B cell (primary cell): ENCODE results near the gene OTULINL. TPM values are rescaled to one million over a fixed set of nuclear protein-coding genes. Genes with fewer than 3 reads are reported as not detected.

ENCODE experiments used
- ATAC-seq: fragments of 200-7000 bp; cut with Tn5 transposase; one replicate; pipeline ENCODE4 v1.10.0; 2021; ENCODE audit warnings: low read depth, mild to moderate bottlenecking, moderate number of reproducible peaks, moderate library complexity
- CTCF ChIA-PET: fragments of 350-600 bp; sonication (Branson Sonifier 250); formaldehyde crosslinking; loops from one replicate; lab custom pipeline; 2021; ENCODE audit warnings: antibody characterized with exemption, inconsistent platforms; lab: Charles Lee
- POLR2A ChIA-PET: fragments of 350-600 bp; sonication (Branson Sonifier 250); formaldehyde crosslinking; loops from one replicate; lab custom pipeline; 2021; ENCODE audit warnings: antibody characterized with exemption; lab: Charles Lee
- DNase-seq: peaks from one replicate; pipeline ENCODE4 v3.0.0; 2013
- H2AFZ ChIP-seq: 2 replicates; pipeline ENCODE4 v1.6.1; 2012; ENCODE audit warnings: mild to moderate bottlenecking, low read depth, low read length; ENCODE audit not compliant: insufficient read depth, poor library complexity, severe bottlenecking
- H3K27ac ChIP-seq, 2 donors: 1 replicate in 1 of 2; 2 replicates in 1 of 2; pipeline ENCODE4 v1.5.1; 2012 to 2013; ENCODE audit warnings: low read length in 2 of 2, mild to moderate bottlenecking in 2 of 2, moderate library complexity in 1 of 2
- H3K27me3 ChIP-seq, 4 experiments: fragments of 200-600 bp in 1 of 4; sonication (generic) in 1 of 4; replicated peaks in 1 of 4; 1 replicate in 2 of 4; 2 replicates in 2 of 4; pipeline versions ENCODE4 v1.6.1 to v1.7.0; 2013 to 2016; ENCODE audit warnings: low read length in 3 of 4, mild to moderate bottlenecking in 2 of 4, mixed read lengths in 1 of 4, moderate library complexity in 1 of 4; ENCODE audit not compliant: insufficient read depth in 4 of 4, control insufficient read depth in 3 of 4; ENCODE audit errors: control extremely low read depth in 1 of 4
- H3K36me3 ChIP-seq, 2 experiments: replicated peaks in 1 of 2; 1 replicate in 1 of 2; 2 replicates in 1 of 2; pipeline versions ENCODE4 v1.6.1 to v1.7.1; 2013; ENCODE audit warnings: low read length in 1 of 2; ENCODE audit not compliant: insufficient read depth in 2 of 2, control insufficient read depth in 1 of 2; ENCODE audit errors: control extremely low read depth in 1 of 2, extremely low read depth in 1 of 2
- H3K4me1 ChIP-seq, 2 donors: fragments of 200-600 bp in 1 of 2; sonication (generic) in 1 of 2; 1 replicate in 1 of 2; 2 replicates in 1 of 2; pipeline versions ENCODE4 v1.5.1 to v1.6.1; 2013 to 2017; ENCODE audit warnings: low read length in 2 of 2; ENCODE audit not compliant: control insufficient read depth in 2 of 2, insufficient read depth in 2 of 2
- H3K4me2 ChIP-seq: replicated peaks from 2 replicates; pipeline ENCODE3; 2012; ENCODE audit warnings: mild to moderate bottlenecking, low read depth, low read length; ENCODE audit not compliant: poor library complexity, severe bottlenecking
- H3K4me3 ChIP-seq, 5 experiments: fragments of 200-600 bp in 1 of 5; sonication (generic) in 1 of 5; 1 replicate in 3 of 5; 2 replicates in 2 of 5; pipeline versions ENCODE4 v1.5.1 to v1.7.0; 2011 to 2016; ENCODE audit warnings: low read length in 4 of 5, mild to moderate bottlenecking in 4 of 5, low read depth in 2 of 5, control low read depth in 1 of 5, moderate library complexity in 1 of 5; ENCODE audit not compliant: insufficient read depth in 1 of 5; ENCODE audit errors: control extremely low read depth in 1 of 5, extremely low read depth in 1 of 5
- H3K79me2 ChIP-seq: fragments of 200-600 bp; sonication (generic); one replicate; pipeline ENCODE4 v1.6.0; 2016; ENCODE audit warnings: low read length; ENCODE audit not compliant: control insufficient read depth, insufficient read depth
- H3K9ac ChIP-seq: fragments of 200-600 bp; sonication (generic); 2 replicates; pipeline ENCODE4 v1.6.1; 2017; ENCODE audit warnings: mild to moderate bottlenecking, low read length, moderate library complexity
- H3K9me3 ChIP-seq, 3 donors: one replicate each; pipeline versions ENCODE4 v1.6.1 to v1.7.1; 2013; ENCODE audit warnings: low read length in 2 of 3; ENCODE audit not compliant: control insufficient read depth in 2 of 3, insufficient read depth in 1 of 3; ENCODE audit errors: control extremely low read depth in 1 of 3
- H4K20me1 ChIP-seq: 2 replicates; pipeline ENCODE4 v1.6.0; 2012; ENCODE audit warnings: mild to moderate bottlenecking, low read length; ENCODE audit not compliant: insufficient read depth, control insufficient read depth, poor library complexity, severe bottlenecking
- H3K27ac Mint-ChIP-seq: one replicate; pipeline ENCODE4 v1.8.0; 2021; ENCODE audit warnings: mixed read lengths
- H3K27me3 Mint-ChIP-seq: one replicate; pipeline ENCODE4 v1.8.0; 2021; ENCODE audit warnings: mixed read lengths
- H3K4me1 Mint-ChIP-seq: one replicate; pipeline ENCODE4 v1.8.0; 2021; ENCODE audit warnings: mixed read lengths
- H3K4me3 Mint-ChIP-seq: one replicate; pipeline ENCODE4 v1.8.0; 2021; ENCODE audit warnings: mixed read lengths
- H3K9me3 Mint-ChIP-seq: one replicate; pipeline ENCODE4 v1.8.0; 2022; ENCODE audit warnings: mixed read lengths; ENCODE audit not compliant: insufficient read depth
- CTCF ChIP-seq: fragments of 200-600 bp; IDR thresholded peaks from one replicate; pipeline ENCODE4 v1.8.0; 2022; ENCODE audit warnings: antibody characterized with exemption, mild to moderate bottlenecking
- EZH2 ChIP-seq: IDR thresholded peaks from 2 replicates; pipeline ENCODE4 v1.6.1; 2012; ENCODE audit warnings: borderline replicate concordance, low read depth, mild to moderate bottlenecking, moderate library complexity, low read length; ENCODE audit not compliant: insufficient read depth, poor library complexity, severe bottlenecking
- WGBS: methylation state at CpG from one replicate; pipeline ENCODE4 v1.1.5; 2013; ENCODE audit warnings: missing lambda C conversion rate; ENCODE audit not compliant: insufficient coverage; 5-methylcytosine and 5-hydroxymethylcytosine counted together
- intact Hi-C: fragments of 100-400 bp; cut with micrococcal nuclease; formaldehyde crosslinking; loops from one replicate; pipeline ENCODE4 v1.10.0; 2022
- polyA plus RNA-seq: library from polyadenylated mRNA; depleted of rRNA; stranded (reverse); fragments of >200 nt; gene quantifications from 2 replicates; pipeline ENCODE4 v1.2.3, GENCODE V29; 2012
- total RNA-seq, 2 donors: library from RNA; stranded (reverse); fragments of 120-200 nt in 1 of 2; gene quantifications; 1 replicate in 1 of 2; 2 replicates in 1 of 2; pipeline versions ENCODE4 v1.2.3 to v1.2.4, GENCODE V29; 2013 to 2022

Gene OTULINL
- total and polyA plus RNA-seq, 2 donors (not counting 1 experiment from before 2014, with no cell fraction given) = 0.33 to 0.81 TPM

DNA sequence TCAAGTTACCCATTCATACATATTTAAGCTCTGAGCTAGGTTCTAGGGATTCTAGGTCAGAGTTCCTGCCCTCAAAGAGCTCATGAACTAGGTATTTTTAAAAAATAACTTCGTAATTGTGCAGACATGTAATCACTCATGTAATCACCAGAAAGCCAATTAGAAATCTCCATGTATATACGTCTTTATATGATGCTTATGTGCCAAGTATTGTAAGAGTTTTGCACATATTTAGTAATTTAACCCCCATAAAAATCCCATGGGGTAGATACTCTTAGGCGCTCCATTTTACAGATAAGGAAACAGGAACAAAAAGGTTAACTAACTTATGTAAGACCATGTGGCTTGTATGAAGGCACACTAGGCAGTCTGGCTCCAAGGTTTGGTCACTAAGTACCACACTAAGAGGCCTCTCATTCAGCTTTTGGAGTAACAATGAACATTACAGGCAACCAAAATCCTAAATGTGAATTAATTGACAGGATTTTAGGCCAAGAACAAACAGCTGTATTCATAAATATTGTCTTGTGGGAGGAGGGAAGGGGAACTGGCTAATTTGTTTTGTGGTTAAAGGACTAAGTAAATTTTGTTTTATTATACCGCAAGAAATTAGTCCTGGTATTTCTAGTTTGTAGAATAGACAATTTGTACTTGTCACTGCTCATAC is 1.7 kb upstream of the OTULINL start:
- no peak overlapping the region for H3K9ac ChIP-seq
- H3K9me3 ChIP-seq = peaks cover 0 to 8% (median 0%) of the 10 kb centered on the region in 3 donors
- H3K4me1 ChIP-seq = peaks cover 9 to 14% of the 10 kb centered on the region in 2 donors
- no peaks in the 10 kb centered on the region for H3K79me2 ChIP-seq
- no CpG with 5 or more reads among the region's 4 CpGs for WGBS
- H4K20me1 ChIP-seq = no peaks in the 10 kb centered on the region
- no peak overlapping the region for H3K27ac ChIP-seq
- no peak overlapping the region for H3K4me3 ChIP-seq
- no peak overlapping the region for H2AFZ ChIP-seq
- H3K4me2 ChIP-seq = no peak overlapping the region
- ChIA-PET CTCF (no interaction called here), POLR2A (no interaction called here)
- H3K27ac Mint-ChIP-seq = no peak overlapping the region
- H3K4me1 Mint-ChIP-seq = peaks cover 5% of the 10 kb centered on the region
- no peak overlapping the region for H3K4me3 Mint-ChIP-seq
- ATAC-seq = no peak
- no peaks in the 10 kb centered on the region for H3K9me3 Mint-ChIP-seq
- peaks cover 41% of the 10 kb centered on the region for H3K27me3 Mint-ChIP-seq
- H3K36me3 ChIP-seq = no peaks in the 10 kb centered on the region
- intact Hi-C loops = loop anchor here (5.0 to 10.0 kb wide), 3 partner anchors 87 to 435 kb away; partner anchors contain the start of gene TRIO
- TF ChIP-seq EZH2 = no peak
- no peak for TF ChIP-seq CTCF
- no peak for DNase-seq
- H3K27me3 ChIP-seq = peaks cover 0 to 44% (median 18%) of the 10 kb centered on the region in 4 experiments

- Mint-ChIP-seq H3K9me3 (no peaks in the 10 kb centered on the region), H3K4me3 (peak overlapping the region; percentile 58), H3K4me1 (peaks cover 5% of the 10 kb centered on the region), H3K27me3 (peaks cover 41% of the 10 kb centered on the region), H3K27ac (no peak overlapping the region)
- H3K27ac ChIP-seq = no peak overlapping the region
- no peak overlapping the region for H3K4me2 ChIP-seq
- H2AFZ ChIP-seq = no peak overlapping the region
- ChIA-PET CTCF (interaction anchor here (1.4 kb wide), 1 partner anchor 68 kb away, joined by 4 read pairs; no protein-coding TSS in a partner anchor), POLR2A (no interaction called here)
- TF ChIP-seq CTCF (no peak), EZH2 (no peak)
- no peak for DNase-seq
- no peak overlapping the region for H3K4me3 ChIP-seq
- H3K27me3 ChIP-seq = peaks cover 0 to 44% (median 18%) of the 10 kb centered on the region in 4 experiments
- H3K36me3 ChIP-seq = no peaks in the 10 kb centered on the region
- H4K20me1 ChIP-seq = no peaks in the 10 kb centered on the region
- peaks cover 0 to 8% (median 0%) of the 10 kb centered on the region in 3 donors for H3K9me3 ChIP-seq
- H3K4me1 ChIP-seq = peaks cover 9 to 14% of the 10 kb centered on the region in 2 donors
- WGBS = 95% methylated on average over 2 of the region's 6 CpGs
- intact Hi-C loops = loop anchor here (5.0 to 10.0 kb wide), 3 partner anchors 87 to 436 kb away; partner anchors contain the start of gene TRIO
- H3K79me2 ChIP-seq = no peaks in the 10 kb centered on the region
- H3K9ac ChIP-seq = no peak overlapping the region
- ATAC-seq = no peak
Measured at GRCh38 chr5:14580398-14581034, 1.1 kb upstream of the OTULINL start.
